AG04449 (cell line): ENCODE data around the gene MGAT5B.

Source experiments
- CTCF ChIA-PET: fragments of 350-600 bp; formaldehyde crosslinking; extraction: SDS; loops from one replicate; lab custom pipeline; 2021; ENCODE audit warnings: antibody characterized with exemption; lab: Yijun Ruan, JAX
- POLR2A ChIA-PET: fragments of 400-600, 350-600 bp; formaldehyde crosslinking; extraction: SDS; loops from one replicate; lab custom pipeline; 2020; ENCODE audit warnings: antibody characterized with exemption, inconsistent platforms; lab: Yijun Ruan, JAX
- DNase-seq: peaks from one replicate; pipeline ENCODE4 v3.0.0-alpha.2; 2010; ENCODE audit warnings: low read depth, low spot score
- H3K4me3 ChIP-seq: 2 replicates; pipeline ENCODE4 v1.5.1; 2011; ENCODE audit warnings: low read depth, mild to moderate bottlenecking, control low read depth, low read length
- CTCF ChIP-seq: IDR thresholded peaks from one replicate; pipeline ENCODE4 v1.5.1; 2011; ENCODE audit warnings: mild to moderate bottlenecking, moderate library complexity, low read length, control low read depth, inconsistent platforms; ENCODE audit not compliant: insufficient read depth; ENCODE audit errors: missing control alignments

The MGAT5B gene

GRCh38 chr17:76862494-76862893 lies 5.7 kb upstream of the MGAT5B start:
- no peak for DNase-seq
- TF ChIP-seq CTCF = no peak
- H3K4me3 ChIP-seq = no peak overlapping the region
- ChIA-PET POLR2A (no interaction called here), CTCF (interaction anchor here (2.0 to 11.9 kb wide), 2 partner anchors 9 to 197 kb away, joined by 5 to 541 read pairs; no protein-coding TSS in a partner anchor)

GRCh38 chr17:76864024-76864423 lies 4.2 kb upstream of the MGAT5B start:
- TF ChIP-seq CTCF = no peak
- CTCF ChIA-PET = interaction anchor here (0.6 to 11.9 kb wide), 3 partner anchors 8 to 196 kb away, joined by 3 to 541 read pairs (median 5); no protein-coding TSS in a partner anchor
- POLR2A ChIA-PET = no interaction called here
- H3K4me3 ChIP-seq = no peak overlapping the region
- DNase-seq = no peak

- ChIA-PET POLR2A (no interaction called here), CTCF (interaction anchor here (11.9 kb wide), 1 partner anchor 195 kb away, joined by 541 read pairs; no protein-coding TSS in a partner anchor)
- DNase-seq = no peak
These were observed 3.0 kb upstream of the MGAT5B start for GRCh38 chr17:76865174-76865573.

GRCh38 chr17:76866203-76866602 lies 2.0 kb upstream of the MGAT5B start:
- ChIA-PET CTCF (interaction anchor here (0.6 to 11.9 kb wide), 2 partner anchors 194 to 387 kb away, joined by 4 to 541 read pairs; no protein-coding TSS in a partner anchor), POLR2A (no interaction called here)
- no peak for DNase-seq
- no peak for TF ChIP-seq CTCF
- no peak overlapping the region for H3K4me3 ChIP-seq

More at GRCh38 chr17:76865174-76865573, 3.0 kb upstream of the MGAT5B start:
- no peak overlapping the region for H3K4me3 ChIP-seq
- TF ChIP-seq CTCF = no peak

GRCh38 chr17:76866774-76867577 lies 1.2 kb upstream of the MGAT5B start:
- TF ChIP-seq CTCF = no peak
- POLR2A ChIA-PET = no interaction called here

GRCh38 chr17:76867578-76868175 lies 527 bp upstream of the MGAT5B start:
- POLR2A ChIA-PET = interaction anchor here (0.7 to 1.0 kb wide), 2 partner anchors 32 to 189 kb away, joined by 3 to 6 read pairs; no protein-coding TSS in a partner anchor
- no peak for TF ChIP-seq CTCF
- CTCF ChIA-PET = interaction anchor here (0.7 to 11.9 kb wide), 49 partner anchors 8 to 382 kb away, joined by 3 to 541 read pairs (median 4); no protein-coding TSS in a partner anchor

More at GRCh38 chr17:76866774-76867577, 1.2 kb upstream of the MGAT5B start:
- H3K4me3 ChIP-seq = no peak overlapping the region
- CTCF ChIA-PET = interaction anchor here (0.6 to 11.9 kb wide), 36 partner anchors 7 to 386 kb away, joined by 3 to 541 read pairs (median 4); no protein-coding TSS in a partner anchor
- DNase-seq = no peak

More at GRCh38 chr17:76867578-76868175, 527 bp upstream of the MGAT5B start:
- H3K4me3 ChIP-seq = peak overlapping the region; percentile 24
- DNase-seq = no peak
